SK-N-SH treated with all-trans-retinoic acid at 6 μM for 48 hours (cell line): ENCODE results near the gene LSM10.

Source experiments
- ARNTL ChIP-seq: fragments of 450-650 bp; formaldehyde crosslinking; IDR thresholded peaks from 2 replicates; pipeline ENCODE4 v1.5.0; 2020; ENCODE audit warnings: low read depth, mild to moderate bottlenecking, moderate library complexity, borderline replicate concordance
- CREB5 ChIP-seq: fragments of 250-450 bp; sonication (Bioruptor Pico); IDR thresholded peaks from 2 replicates; pipeline ENCODE4 v1.5.1; 2020; ENCODE audit warnings: low read depth, mild to moderate bottlenecking, moderate library complexity
- CSDC2 ChIP-seq: fragments of 250-450 bp; sonication (Bioruptor Pico); IDR thresholded peaks from 2 replicates; pipeline ENCODE4 v1.5.0; 2020; ENCODE audit warnings: mild to moderate bottlenecking, moderate library complexity
- ISL1 ChIP-seq: fragments of 250-450 bp; sonication (Bioruptor Pico); IDR thresholded peaks from 2 replicates; pipeline ENCODE4 v2.1.2; 2022; ENCODE audit warnings: mild to moderate bottlenecking, moderate library complexity
- POU6F1 ChIP-seq: fragments of 250-450 bp; sonication (Bioruptor Pico); IDR thresholded peaks from 2 replicates; pipeline ENCODE4 v1.8.0; 2021; ENCODE audit warnings: low read depth, mild to moderate bottlenecking, moderate library complexity, borderline replicate concordance
- TSHZ2 ChIP-seq: fragments of 250-450 bp; sonication (Bioruptor Pico); IDR thresholded peaks from 2 replicates; pipeline ENCODE4 v1.5.0; 2020; ENCODE audit warnings: mild to moderate bottlenecking, moderate library complexity
- ZC3H10 ChIP-seq: fragments of 250-450 bp; sonication (Bioruptor Pico); IDR thresholded peaks from 2 replicates; pipeline ENCODE4 v1.5.1; 2021; ENCODE audit warnings: mild to moderate bottlenecking, moderate library complexity
- ZFP3 ChIP-seq: fragments of 250-450 bp; sonication (Bioruptor Pico); IDR thresholded peaks from 2 replicates; pipeline ENCODE4 v1.5.0; 2020; ENCODE audit warnings: mild to moderate bottlenecking, moderate library complexity
- ZNF8 ChIP-seq: fragments of 450-650 bp; formaldehyde crosslinking; IDR thresholded peaks from 2 replicates; pipeline ENCODE4 v1.5.0; 2020; ENCODE audit warnings: mild to moderate bottlenecking, moderate library complexity

- no peak for TF ChIP-seq ARNTL (CRISPR knock-in tag)
- no peak for TF ChIP-seq ZC3H10 (CRISPR knock-in tag)
- no peak for TF ChIP-seq CSDC2
- TF ChIP-seq ZNF8 (CRISPR knock-in tag), result no peak
- no peak for TF ChIP-seq TSHZ2 (CRISPR knock-in tag)
- TF ChIP-seq CREB5, result no peak
- no peak for TF ChIP-seq ISL1
- TF ChIP-seq POU6F1 (CRISPR knock-in tag), result no peak
- TF ChIP-seq ZFP3 (CRISPR knock-in tag), result no peak
Observed at GRCh38 chr1:36367066-36367465, 30.6 kb downstream of the LSM10 start.
